Loucy (cell line): Measurements from ENCODE around the gene SDK2.
A peak's percentile ranks its signal among the peaks of the same experiment; 100 is the strongest.

Experiments
- H2AFZ ChIP-seq: fragments of 200-600 bp; sonication (generic); 2 replicates; pipeline ENCODE4 v1.6.0; 2016; ENCODE audit warnings: antibody characterized with exemption, mild to moderate bottlenecking, low read length, moderate library complexity
- H3F3A ChIP-seq: fragments of 200-600 bp; 2 replicates; pipeline ENCODE4 v1.6.0; 2016; ENCODE audit warnings: antibody characterized with exemption, low read depth, mild to moderate bottlenecking
- H3K27me3 ChIP-seq: fragments of 200-600 bp; sonication (generic); 2 replicates; pipeline ENCODE4 v1.6.1; 2014; ENCODE audit warnings: low read length, mild to moderate bottlenecking; ENCODE audit not compliant: insufficient read depth, poor library complexity, severe bottlenecking
- H3K36me3 ChIP-seq: fragments of 200-600 bp; sonication (generic); 2 replicates; pipeline ENCODE4 v1.6.1; 2016; ENCODE audit warnings: low read length; ENCODE audit not compliant: insufficient read depth
- H3K4me1 ChIP-seq: fragments of 200-600 bp; sonication (generic); 2 replicates; pipeline ENCODE4 v1.5.1; 2014; ENCODE audit warnings: low read length, mild to moderate bottlenecking; ENCODE audit not compliant: insufficient read depth, poor library complexity, severe bottlenecking
- H3K4me2 ChIP-seq: fragments of 200-600 bp; sonication (generic); 2 replicates; pipeline ENCODE4 v1.6.0; 2014; ENCODE audit warnings: antibody characterized with exemption, low read length, low read depth, mild to moderate bottlenecking; ENCODE audit not compliant: poor library complexity, severe bottlenecking
- H3K4me3 ChIP-seq: fragments of 200-600 bp; sonication (generic); 2 replicates; pipeline ENCODE4 v1.5.1; 2014; ENCODE audit warnings: low read length, mild to moderate bottlenecking, mixed read lengths; ENCODE audit not compliant: poor library complexity, severe bottlenecking
- H3K79me2 ChIP-seq: fragments of 200-600 bp; sonication (generic); 2 replicates; pipeline ENCODE4 v1.6.1; 2014; ENCODE audit warnings: low read length; ENCODE audit not compliant: insufficient read depth
- H3K9ac ChIP-seq: fragments of 200-600 bp; sonication (generic); 2 replicates; pipeline ENCODE4 v1.6.0; 2014; ENCODE audit warnings: mild to moderate bottlenecking, low read depth, low read length, moderate library complexity; ENCODE audit not compliant: poor library complexity, severe bottlenecking
- H3K9me2 ChIP-seq: fragments of 200-600 bp; sonication (generic); replicated peaks from 2 replicates; pipeline ENCODE4 v1.6.1; 2016; ENCODE audit warnings: low read depth, low read length, mixed read lengths
- H3K9me3 ChIP-seq: fragments of 200-600 bp; sonication (generic); 2 replicates; pipeline ENCODE4 v1.6.1; 2014; ENCODE audit warnings: mild to moderate bottlenecking, antibody characterized with exemption, low read length, low read depth; ENCODE audit not compliant: insufficient read depth
- H4K20me1 ChIP-seq: fragments of 200-600 bp; sonication (generic); 2 replicates; pipeline ENCODE4 v1.6.0; 2014; ENCODE audit warnings: antibody characterized with exemption, low read length, mild to moderate bottlenecking; ENCODE audit not compliant: insufficient read depth, poor library complexity, severe bottlenecking
- CTCF ChIP-seq: fragments of 200-600 bp; sonication (generic); conservative IDR thresholded peaks from 2 replicates; pipeline ENCODE4 v1.5.1; 2014; ENCODE audit warnings: mild to moderate bottlenecking, antibody characterized with exemption, low read length
- EZH2phosphoT487 ChIP-seq: fragments of 200-600 bp; IDR thresholded peaks from 2 replicates; pipeline ENCODE4 v1.6.1; 2018; ENCODE audit warnings: antibody characterized with exemption, mild to moderate bottlenecking, moderate library complexity, borderline replicate concordance

SDK2 gene

GRCh38 chr17:73293031-73293430 is 351.2 kb downstream of the SDK2 start:
- H3K4me2 ChIP-seq, result no peak overlapping the region
- peaks cover 22% of the 10 kb centered on the region for H3K4me1 ChIP-seq
- H3K9me3 ChIP-seq, result no peaks in the 10 kb centered on the region
- H3K36me3 ChIP-seq, result no peaks in the 10 kb centered on the region
- H3K27me3 ChIP-seq, result no peaks in the 10 kb centered on the region
- H3K9ac ChIP-seq, result no peak overlapping the region
- H4K20me1 ChIP-seq, result no peaks in the 10 kb centered on the region
- H3K9me2 ChIP-seq, result no peaks in the 10 kb centered on the region
- no peaks in the 10 kb centered on the region for H3K79me2 ChIP-seq
- no peak overlapping the region for H2AFZ ChIP-seq
- H3K4me3 ChIP-seq, result no peak overlapping the region
- TF ChIP-seq EZH2phosphoT487 (no peak), CTCF (no peak)
- H3F3A ChIP-seq, result no peaks in the 10 kb centered on the region

GRCh38 chr17:73292031-73292531 is 352.2 kb downstream of the SDK2 start:
- no peaks in the 10 kb centered on the region for H3K79me2 ChIP-seq
- no peak overlapping the region for H3K4me3 ChIP-seq
- H2AFZ ChIP-seq, result no peak overlapping the region
- no peak overlapping the region for H3K9ac ChIP-seq
- H3K4me1 ChIP-seq, result peaks cover 22% of the 10 kb centered on the region
- no peaks in the 10 kb centered on the region for H3K27me3 ChIP-seq
- TF ChIP-seq CTCF, result no peak
- no peak for TF ChIP-seq EZH2phosphoT487
- H3K9me3 ChIP-seq, result no peaks in the 10 kb centered on the region
- H3K4me2 ChIP-seq, result peak overlapping the region; percentile 71
- no peaks in the 10 kb centered on the region for H3F3A ChIP-seq
- no peaks in the 10 kb centered on the region for H3K36me3 ChIP-seq
- H3K9me2 ChIP-seq, result no peaks in the 10 kb centered on the region
- no peaks in the 10 kb centered on the region for H4K20me1 ChIP-seq

- Histone ChIP-seq H3K9me3 (no peaks in the 10 kb centered on the region), H3K9me2 (no peaks in the 10 kb centered on the region), H3K4me3 (peak overlapping the region; percentile 35), H3K9ac (no peak overlapping the region), H4K20me1 (no peaks in the 10 kb centered on the region), H3K79me2 (no peaks in the 10 kb centered on the region), H3K27me3 (no peaks in the 10 kb centered on the region), H3K4me2 (peak overlapping the region; percentile 71), H3K4me1 (peaks cover 22% of the 10 kb centered on the region), H3F3A (no peaks in the 10 kb centered on the region), H2AFZ (no peak overlapping the region), H3K36me3 (no peaks in the 10 kb centered on the region)
- no peak for TF ChIP-seq EZH2phosphoT487
- TF ChIP-seq CTCF, result no peak
These were observed 352.9 kb downstream of the SDK2 start for GRCh38 chr17:73291260-73291801.
